Inferior parietal cortex (tissue), 1 donor: ENCODE measurements around the gene MYL9.
"Not testable (repeated sequence)": the region's sequence is repeated elsewhere in the genome, so short reads cannot be mapped to it uniquely, and the experiment has no call there.

Experiments
- DNase-seq: peaks from one replicate; pipeline ENCODE4 v3.0.0-alpha.2; 2016; ENCODE audit errors: extremely low spot score

Gene MYL9

GRCh38 chr20:36541227-36541767 lies at the start of gene MYL9:
MYL9 (plus strand) TSS chr20:36541519; CDS start chr20:36544885, 3,366 bp downstream.
- no peak for DNase-seq

- no peak for DNase-seq
These were observed 49.3 kb upstream of the MYL9 start for GRCh38 chr20:36491901-36492617.

- DNase-seq = no peak
These were observed 48.1 kb upstream of the MYL9 start for GRCh38 chr20:36493051-36493800.

- no peak for DNase-seq
These were observed 47.6 kb upstream of the MYL9 start for GRCh38 chr20:36493801-36494114.

DNA sequence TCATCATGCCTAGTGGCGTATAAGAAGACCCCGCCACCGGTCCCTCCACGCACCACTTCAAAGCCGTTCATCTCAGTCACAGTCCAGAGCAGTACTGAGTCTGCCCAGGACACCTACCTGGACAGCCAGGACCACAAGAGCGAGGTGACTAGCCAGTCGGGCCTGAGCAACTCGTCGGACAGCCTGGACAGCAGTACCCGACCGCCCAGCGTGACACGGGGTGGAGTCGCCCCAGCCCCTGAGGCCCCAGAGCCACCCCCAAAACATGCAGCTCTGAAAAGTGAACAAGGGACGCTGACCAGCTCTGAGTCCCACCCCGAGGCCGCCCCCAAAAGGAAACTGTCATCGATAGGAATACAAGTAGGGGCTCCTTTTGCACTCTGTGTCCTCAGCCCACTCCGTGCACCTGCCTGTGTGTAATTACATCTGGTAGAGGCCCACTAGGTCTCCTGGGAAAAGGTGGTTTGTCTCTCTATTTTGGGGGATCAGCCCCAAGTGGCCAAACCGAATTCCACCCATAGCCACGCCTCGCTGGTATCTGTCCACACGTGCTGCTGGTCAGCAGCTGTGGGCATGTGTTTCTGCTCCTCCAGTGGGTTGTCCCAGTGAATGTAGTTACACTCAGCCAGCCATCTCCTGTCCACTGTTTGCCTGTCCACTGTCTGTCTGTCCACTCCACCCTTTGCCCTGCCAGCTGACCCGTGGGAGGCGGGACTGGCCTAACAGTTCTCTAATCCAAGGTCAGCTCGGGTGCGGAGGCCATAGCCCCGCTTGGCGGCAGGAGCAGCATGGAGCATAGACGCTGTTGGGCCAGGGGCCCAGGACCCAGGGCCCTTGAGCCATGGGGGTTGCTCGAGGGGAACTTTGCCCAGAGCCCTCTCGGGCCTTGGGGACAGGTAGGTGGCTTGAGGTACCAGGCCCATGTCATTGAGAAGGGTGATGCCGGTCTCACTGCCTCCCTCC lies 44.3 kb upstream of the MYL9 start:
- no peak for DNase-seq

GRCh38 chr20:36497856-36498255 lies 43.5 kb upstream of the MYL9 start:
- no peak for DNase-seq

GRCh38 chr20:36498386-36499179 lies 42.7 kb upstream of the MYL9 start:
- no peak for DNase-seq

GRCh38 chr20:36499211-36499610 lies 42.1 kb upstream of the MYL9 start:
- no peak for DNase-seq

GRCh38 chr20:36499723-36500501 lies 41.4 kb upstream of the MYL9 start:
- no peak for DNase-seq

- no peak for DNase-seq
These were observed 39.8 kb upstream of the MYL9 start for GRCh38 chr20:36501367-36502006.

- no peak for DNase-seq
These were observed 37.0 kb upstream of the MYL9 start for GRCh38 chr20:36504295-36504694.

- DNase-seq = no peak
These were observed 35.1 kb upstream of the MYL9 start for GRCh38 chr20:36506253-36506652.

- no peak for DNase-seq
These were observed 33.6 kb upstream of the MYL9 start for GRCh38 chr20:36507746-36508145.

DNA sequence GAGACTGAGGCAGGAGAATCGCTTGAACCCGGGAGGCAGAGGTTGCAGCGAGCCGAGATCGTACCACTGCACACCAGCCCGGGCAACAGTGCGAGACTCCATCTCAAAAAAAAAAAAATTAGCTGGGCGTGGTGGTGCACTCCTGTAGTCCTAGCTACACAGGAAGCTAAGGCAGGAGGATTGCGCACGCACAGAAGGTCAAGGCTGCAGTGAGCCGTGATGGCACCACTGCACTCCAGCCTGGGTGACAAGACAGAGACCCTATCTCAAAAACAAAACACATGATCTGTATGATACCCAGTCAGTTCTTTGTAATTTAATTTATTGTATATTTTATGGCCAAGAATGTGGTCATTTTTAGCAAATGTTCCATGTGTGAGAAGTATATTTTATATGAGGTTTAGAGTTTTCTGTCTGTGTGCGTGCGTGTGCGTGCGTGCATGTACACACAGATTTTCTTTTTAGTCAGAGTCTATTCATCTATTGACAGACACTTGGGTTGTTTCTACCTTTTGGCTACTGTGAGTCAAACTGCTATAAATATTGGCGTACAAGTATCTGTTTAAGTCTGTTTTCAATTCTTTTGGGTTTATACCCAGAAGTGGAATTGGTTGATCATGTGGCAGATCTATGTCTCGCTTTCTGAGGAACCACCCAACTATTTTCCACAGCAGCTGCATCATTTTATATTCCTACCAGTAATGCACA lies 22.2 kb upstream of the MYL9 start:
- no peak for DNase-seq

GRCh38 chr20:36519944-36520343 lies 21.4 kb upstream of the MYL9 start:
- no peak for DNase-seq

DNA sequence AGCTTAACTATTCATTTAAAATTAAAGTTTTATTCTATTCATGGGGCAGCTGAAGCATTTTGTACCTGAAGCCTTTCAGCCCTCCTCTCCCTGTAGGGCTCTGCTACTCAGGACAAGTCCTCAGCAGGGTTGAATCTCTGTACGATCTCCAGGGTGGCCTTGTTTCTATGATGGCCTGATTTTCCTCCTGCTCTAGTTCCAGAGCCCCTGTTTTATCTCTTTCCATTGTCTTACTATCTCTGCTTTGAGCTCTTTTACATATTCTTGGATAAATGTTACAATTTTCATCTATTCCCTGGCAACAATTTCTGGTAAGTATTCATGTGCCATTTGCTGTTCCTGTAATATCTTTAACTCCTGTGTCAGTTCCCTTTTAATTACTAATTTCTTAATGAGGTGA lies 19.8 kb upstream of the MYL9 start:
- no peak for DNase-seq

GRCh38 chr20:36522412-36522811 lies 18.9 kb upstream of the MYL9 start:
- DNase-seq = not testable (repeated sequence)

- DNase-seq = no peak
These were observed 18.0 kb upstream of the MYL9 start for GRCh38 chr20:36523341-36523740.
